Calu3 (cell line): ENCODE measurements around the gene NIPAL3. TPM values are rescaled to one million over a fixed set of nuclear protein-coding genes. Genes with fewer than 3 reads are reported as not detected.

Experiments used
- BruUV-seq: library from RNA; stranded (reverse); fragments of 400-500 nt; replicated peaks from 2 replicates; lab custom pipeline; 2021; lab: Mats Ljungman, UMichigan
- CTCF ChIA-PET: fragments of 300-600 bp; sonication (Branson Sonifier 250); formaldehyde crosslinking; loops from one replicate; lab custom pipeline; 2022; ENCODE audit warnings: antibody characterized with exemption; lab: Charles Lee
- DNase-seq: peaks from one replicate; pipeline ENCODE4 v3.0.0; 2022
- H3K27ac Mint-ChIP-seq: one replicate; pipeline ENCODE4 v1.8.0; 2022; ENCODE audit warnings: mixed read lengths; ENCODE audit not compliant: unreplicated experiment
- H3K27me3 Mint-ChIP-seq: one replicate; pipeline ENCODE4 v1.8.0; 2022; ENCODE audit warnings: mixed read lengths; ENCODE audit not compliant: unreplicated experiment
- H3K36me3 Mint-ChIP-seq: one replicate; pipeline ENCODE4 v1.8.0; 2022; ENCODE audit warnings: mild to moderate bottlenecking, moderate library complexity, mixed read lengths; ENCODE audit not compliant: insufficient read depth, unreplicated experiment
- H3K4me1 Mint-ChIP-seq: one replicate; pipeline ENCODE4 v1.8.0; 2022; ENCODE audit warnings: mild to moderate bottlenecking, low read depth, mixed read lengths; ENCODE audit not compliant: unreplicated experiment
- H3K4me3 Mint-ChIP-seq: one replicate; pipeline ENCODE4 v1.8.0; 2022; ENCODE audit warnings: mild to moderate bottlenecking, low read depth, moderate library complexity, mixed read lengths; ENCODE audit not compliant: unreplicated experiment
- H3K9me3 Mint-ChIP-seq: one replicate; pipeline ENCODE4 v1.8.0; 2022; ENCODE audit warnings: low read depth, mixed read lengths; ENCODE audit not compliant: unreplicated experiment
- intact Hi-C: fragments of 100-400 bp; cut with micrococcal nuclease; formaldehyde crosslinking; loops from one replicate; pipeline ENCODE4 v1.10.0; 2022; ENCODE audit not compliant: unreplicated experiment
- total RNA-seq: library from RNA; stranded (reverse); gene quantifications from 2 replicates; pipeline ENCODE4 v1.2.3, GENCODE V29; 2022
- TF ChIP-seq, protein P1 (sequence below): fragments of 200-600 bp; IDR thresholded peaks from one replicate; pipeline ENCODE4 v1.8.0; 2022; ENCODE audit warnings: antibody characterized with exemption; ENCODE audit not compliant: unreplicated experiment

Gene NIPAL3
- total RNA-seq, 1 experiment from 2014 or later = 28.8 TPM

GRCh38 chr1:24380508-24380907, 35.1 kb upstream of the NIPAL3 start:
- CTCF ChIA-PET = no interaction called here
- TF ChIP-seq, protein P1, sequence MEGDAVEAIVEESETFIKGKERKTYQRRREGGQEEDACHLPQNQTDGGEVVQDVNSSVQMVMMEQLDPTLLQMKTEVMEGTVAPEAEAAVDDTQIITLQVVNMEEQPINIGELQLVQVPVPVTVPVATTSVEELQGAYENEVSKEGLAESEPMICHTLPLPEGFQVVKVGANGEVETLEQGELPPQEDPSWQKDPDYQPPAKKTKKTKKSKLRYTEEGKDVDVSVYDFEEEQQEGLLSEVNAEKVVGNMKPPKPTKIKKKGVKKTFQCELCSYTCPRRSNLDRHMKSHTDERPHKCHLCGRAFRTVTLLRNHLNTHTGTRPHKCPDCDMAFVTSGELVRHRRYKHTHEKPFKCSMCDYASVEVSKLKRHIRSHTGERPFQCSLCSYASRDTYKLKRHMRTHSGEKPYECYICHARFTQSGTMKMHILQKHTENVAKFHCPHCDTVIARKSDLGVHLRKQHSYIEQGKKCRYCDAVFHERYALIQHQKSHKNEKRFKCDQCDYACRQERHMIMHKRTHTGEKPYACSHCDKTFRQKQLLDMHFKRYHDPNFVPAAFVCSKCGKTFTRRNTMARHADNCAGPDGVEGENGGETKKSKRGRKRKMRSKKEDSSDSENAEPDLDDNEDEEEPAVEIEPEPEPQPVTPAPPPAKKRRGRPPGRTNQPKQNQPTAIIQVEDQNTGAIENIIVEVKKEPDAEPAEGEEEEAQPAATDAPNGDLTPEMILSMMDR = no peak
- no peak for DNase-seq
- no TSS peak for BruUV-seq
- intact Hi-C loops = no loop called here
- Mint-ChIP-seq H3K27me3 (no peaks in the 10 kb centered on the region), H3K36me3 (peaks cover 4% of the 10 kb centered on the region), H3K27ac (no peak overlapping the region), H3K9me3 (no peaks in the 10 kb centered on the region), H3K4me1 (peaks cover 3% of the 10 kb centered on the region), H3K4me3 (no peak overlapping the region)

DNA sequence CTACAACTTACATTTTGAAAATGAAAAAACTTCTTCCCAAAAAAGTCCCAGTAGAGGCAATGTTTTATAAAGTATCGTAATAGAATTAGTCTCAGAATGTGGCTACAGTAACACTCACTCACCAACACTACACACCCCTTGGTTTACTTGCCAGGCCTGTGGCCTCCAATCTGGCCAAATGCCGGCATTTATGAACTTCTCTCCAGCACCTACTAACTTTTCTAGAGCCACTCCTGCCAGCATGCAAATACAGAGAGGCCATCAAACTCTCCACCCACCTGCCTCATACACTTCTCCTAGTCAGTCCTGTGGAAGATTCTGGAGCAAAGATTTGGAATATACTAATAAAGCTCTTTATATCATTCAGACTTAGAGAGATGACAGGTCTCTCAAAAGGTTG, 34.3 kb upstream of the NIPAL3 start:
- Mint-ChIP-seq H3K27me3 (no peaks in the 10 kb centered on the region), H3K4me3 (no peak overlapping the region), H3K4me1 (peaks cover under 1% of the 10 kb centered on the region), H3K9me3 (no peaks in the 10 kb centered on the region), H3K36me3 (peaks cover 4% of the 10 kb centered on the region), H3K27ac (no peak overlapping the region)
- BruUV-seq = no TSS peak
- intact Hi-C loops = no loop called here
- CTCF ChIA-PET = no interaction called here
- DNase-seq = no peak
- TF ChIP-seq, protein P1 = no peak

DNA sequence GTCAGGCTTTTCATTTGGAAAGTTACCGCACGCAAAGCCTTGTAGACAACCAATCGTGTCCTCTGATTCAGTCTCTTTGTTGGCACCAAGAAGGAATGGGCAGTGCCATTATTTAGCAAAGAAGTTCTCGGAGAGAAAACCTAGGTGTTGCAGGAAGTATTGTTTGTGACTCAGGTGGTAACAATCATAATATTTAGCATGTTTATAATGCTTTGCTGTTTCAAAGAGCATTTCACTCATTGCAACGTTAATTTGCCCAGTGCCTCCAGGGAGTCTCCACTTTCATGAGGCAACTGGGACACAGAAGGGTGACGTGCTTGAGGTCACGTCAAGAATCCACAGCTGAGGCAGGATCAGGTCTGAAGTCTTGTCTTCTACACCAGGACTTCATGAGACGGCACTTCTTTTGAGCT, 33.4 kb upstream of the NIPAL3 start:
- H3K36me3 Mint-ChIP-seq = peaks cover 10% of the 10 kb centered on the region
- CTCF ChIA-PET = interaction anchor here (0.7 kb wide), 1 partner anchor 1419 kb away, joined by 3 read pairs; no protein-coding TSS in a partner anchor
- DNase-seq = no peak
- H3K4me1 Mint-ChIP-seq = peaks cover 10% of the 10 kb centered on the region
- intact Hi-C loops = no loop called here
- BruUV-seq = no TSS peak
- H3K27ac Mint-ChIP-seq = no peak overlapping the region
- no peaks in the 10 kb centered on the region for H3K9me3 Mint-ChIP-seq
- H3K27me3 Mint-ChIP-seq = no peaks in the 10 kb centered on the region
- H3K4me3 Mint-ChIP-seq = no peak overlapping the region
- TF ChIP-seq, protein P1 = no peak

- CTCF ChIA-PET = interaction anchor here (1.3 kb wide), 1 partner anchor 9 kb away, joined by 3 read pairs; no protein-coding TSS in a partner anchor
- DNase-seq = no peak
- peaks cover 14% of the 10 kb centered on the region for H3K36me3 Mint-ChIP-seq
- BruUV-seq = no TSS peak
- TF ChIP-seq, protein P1 = no peak
- no peaks in the 10 kb centered on the region for H3K27me3 Mint-ChIP-seq
- H3K27ac Mint-ChIP-seq = no peak overlapping the region
- H3K4me1 Mint-ChIP-seq = peaks cover 23% of the 10 kb centered on the region
- H3K4me3 Mint-ChIP-seq = no peak overlapping the region
- intact Hi-C loops = no loop called here
- H3K9me3 Mint-ChIP-seq = no peaks in the 10 kb centered on the region
Observed at GRCh38 chr1:24383381-24383940, 32.1 kb upstream of the NIPAL3 start.
